HCT116 (cell line): ENCODE measurements around the gene IQCC. TPM values are rescaled to one million over a fixed set of nuclear protein-coding genes. Genes with fewer than 3 reads are reported as not detected.

Source experiments
- ATAC-seq: fragments of 200-7000 bp; cut with Tn5 transposase; 2 replicates; pipeline ENCODE4 v1.9.1; 2020; ENCODE audit warnings: mild to moderate bottlenecking, moderate library complexity
- BruUV-seq: library from RNA; stranded (reverse); fragments of 400-500 nt; replicated peaks from 2 replicates; lab custom pipeline; 2021; lab: Mats Ljungman, UMichigan
- CTCF ChIA-PET: fragments of 300-600 bp; sonication (Branson Sonifier 250); formaldehyde crosslinking; loops from one replicate; lab custom pipeline; 2021; ENCODE audit warnings: antibody characterized with exemption; lab: Charles Lee
- POLR2A ChIA-PET: fragments of 300-600, 350-600 bp; sonication (Branson Sonifier 250); formaldehyde crosslinking; loops from one replicate; lab custom pipeline; 2021; ENCODE audit warnings: antibody characterized with exemption; lab: Charles Lee
- RAD21 ChIA-PET, 2 experiments: fragments of 300-600 bp; sonication (Branson Sonifier 250); formaldehyde crosslinking; loops; one replicate each; lab custom pipeline; 2023; ENCODE audit warnings: low total read pairs in 2 of 2; ENCODE audit not compliant: uncharacterized antibody in 2 of 2, unreplicated experiment in 2 of 2, low non-redundant PET in 1 of 2; lab: Charles Lee
- DNase-seq: peaks from one replicate; pipeline ENCODE4 v3.0.0-alpha.2; 2010; ENCODE audit warnings: low read depth, low spot score
- H2AFZ ChIP-seq: fragments of 200-600 bp; shearing (Covaris generic), sonication (generic); 2 replicates; pipeline ENCODE4 v1.6.1; 2017; ENCODE audit warnings: low read depth, mixed run types, mixed read lengths, antibody characterized with exemption, low read length; ENCODE audit not compliant: poor library complexity, severe bottlenecking
- H3K27ac ChIP-seq: 2 replicates; pipeline ENCODE4 v1.5.1; 2012; ENCODE audit warnings: low read depth, low read length
- H3K27me3 ChIP-seq: fragments of 200-600 bp; sonication (generic); 2 replicates; pipeline ENCODE4 v1.6.1; 2016; ENCODE audit warnings: mixed run types, low read length, mixed read lengths; ENCODE audit not compliant: insufficient read depth
- H3K36me3 ChIP-seq, 2 experiments: fragments of 200-500 bp in 1 of 2; fragments of 200-600 bp in 1 of 2; sonication (Bioruptor generic) in 1 of 2; sonication (generic) in 1 of 2; 2 replicates each; pipeline versions ENCODE4 v1.5.1 to v1.6.1; 2014 to 2016; ENCODE audit warnings: low read length in 2 of 2, inconsistent platforms in 1 of 2, mixed read lengths in 1 of 2, mixed run types in 1 of 2; ENCODE audit not compliant: insufficient read depth in 2 of 2, control insufficient read depth in 1 of 2
- H3K4me1 ChIP-seq, 2 experiments: fragments of 200-600 bp in 1 of 2; sonication (generic) in 1 of 2; 2 replicates each; pipeline versions ENCODE4 v1.5.1 to v1.6.1; 2012 to 2017; ENCODE audit warnings: low read length in 2 of 2, inconsistent platforms in 1 of 2, mild to moderate bottlenecking in 1 of 2, mixed read lengths in 1 of 2, mixed run types in 1 of 2, moderate library complexity in 1 of 2; ENCODE audit not compliant: insufficient read depth in 2 of 2, control insufficient read depth in 1 of 2
- H3K4me2 ChIP-seq: fragments of 200-600 bp; sonication (generic); 2 replicates; pipeline ENCODE4 v1.6.1; 2017; ENCODE audit warnings: mixed run types, low read length, mixed read lengths
- H3K4me3 ChIP-seq, 2 experiments: fragments of 200-600 bp in 1 of 2; sonication (generic) in 1 of 2; replicated peaks in 1 of 2; 2 replicates each; pipeline ENCODE4 v1.5.1; 2011 to 2016; ENCODE audit warnings: low read length in 2 of 2, control low read depth in 1 of 2, low read depth in 1 of 2, mild to moderate bottlenecking in 1 of 2, mixed read lengths in 1 of 2, mixed run types in 1 of 2
- H3K79me2 ChIP-seq: fragments of 200-600 bp; sonication (generic); 2 replicates; pipeline ENCODE4 v1.6.1; 2017; ENCODE audit warnings: mild to moderate bottlenecking, mixed run types, low read length, moderate library complexity, mixed read lengths; ENCODE audit not compliant: insufficient read depth
- H3K9ac ChIP-seq: fragments of 200-600 bp; sonication (generic); 2 replicates; pipeline ENCODE4 v1.6.1; 2016; ENCODE audit warnings: low read length, mixed read lengths
- H3K9me2 ChIP-seq: fragments of 200-600 bp; sonication (generic), shearing (Covaris generic); 2 replicates; pipeline ENCODE4 v1.6.1; 2017; ENCODE audit warnings: mixed run types, mild to moderate bottlenecking, moderate library complexity; ENCODE audit not compliant: insufficient read depth
- H3K9me3 ChIP-seq, 2 experiments: fragments of 200-500 bp in 1 of 2; fragments of 200-600 bp in 1 of 2; sonication (Bioruptor generic) in 1 of 2; sonication (generic) in 1 of 2; 2 replicates each; pipeline ENCODE4 v1.6.1; 2014 to 2017; ENCODE audit warnings: low read length in 2 of 2, mixed read lengths in 2 of 2, inconsistent platforms in 1 of 2, low read depth in 1 of 2, mild to moderate bottlenecking in 1 of 2, mixed run types in 1 of 2, moderate library complexity in 1 of 2; ENCODE audit not compliant: control insufficient read depth in 1 of 2, insufficient read depth in 1 of 2
- H4K20me1 ChIP-seq: fragments of 200-600 bp; sonication (generic), shearing (Covaris generic); 2 replicates; pipeline ENCODE4 v1.6.1; 2017; ENCODE audit warnings: mixed run types, mild to moderate bottlenecking, moderate library complexity; ENCODE audit not compliant: insufficient read depth
- CBX3 ChIP-seq: IDR thresholded peaks from 2 replicates; pipeline ENCODE4 v1.6.1; 2012; ENCODE audit warnings: low read depth
- CEBPB ChIP-seq: IDR thresholded peaks from 2 replicates; pipeline ENCODE4 v1.6.1; 2012; ENCODE audit warnings: low read depth
- EGR1 ChIP-seq: IDR thresholded peaks from 2 replicates; pipeline ENCODE4 v1.6.1; 2012; ENCODE audit warnings: low read depth
- ELF1 ChIP-seq: IDR thresholded peaks from 2 replicates; pipeline ENCODE4 v1.6.1; 2012; ENCODE audit warnings: low read depth, borderline replicate concordance
- EZH2 ChIP-seq: fragments of 200-600 bp; sonication (generic); IDR thresholded peaks from 2 replicates; pipeline ENCODE4 v1.6.1; 2017; ENCODE audit warnings: antibody characterized with exemption, mixed run types
- EZH2phosphoT487 ChIP-seq: fragments of 200-600 bp; IDR thresholded peaks from 2 replicates; pipeline ENCODE4 v1.6.1; 2018; ENCODE audit warnings: antibody characterized with exemption, borderline replicate concordance
- JUND ChIP-seq: IDR thresholded peaks from 2 replicates; pipeline ENCODE4 v1.6.1; 2012
- RAD21 ChIP-seq: IDR thresholded peaks from 2 replicates; pipeline ENCODE4 v1.6.1; 2012; ENCODE audit warnings: low read depth, mild to moderate bottlenecking
- SIN3A ChIP-seq: IDR thresholded peaks from 2 replicates; pipeline ENCODE4 v1.6.1; 2012; ENCODE audit warnings: low read depth
- SP1 ChIP-seq: IDR thresholded peaks from 2 replicates; pipeline ENCODE4 v1.6.1; 2012; ENCODE audit warnings: low read depth
- SRF ChIP-seq: IDR thresholded peaks from 2 replicates; pipeline ENCODE4 v1.6.1; 2012; ENCODE audit warnings: low read depth
- TCF7L2 ChIP-seq: IDR thresholded peaks from 2 replicates; pipeline ENCODE4 v1.7.0; 2011; ENCODE audit warnings: borderline replicate concordance, inconsistent platforms; ENCODE audit not compliant: insufficient read depth, insufficient read length; ENCODE audit errors: extremely low read depth
- YY1 ChIP-seq: IDR thresholded peaks from 2 replicates; pipeline ENCODE4 v1.6.1; 2011; ENCODE audit warnings: low read length, low read depth, moderate library complexity, mild to moderate bottlenecking; ENCODE audit not compliant: insufficient replicate concordance; ENCODE audit errors: extremely low read depth
- ZFX ChIP-seq: fragments of 450-650 bp; IDR thresholded peaks from 2 replicates; pipeline ENCODE4 v1.6.1; 2017
- intact Hi-C: fragments of 100-400 bp; cut with micrococcal nuclease; formaldehyde crosslinking; loops from 2 replicates; pipeline ENCODE4 v1.10.0; 2022
- total RNA-seq: library from RNA; stranded (reverse); gene quantifications from one replicate; pipeline ENCODE4 v1.2.1, GENCODE V29; 2021; ENCODE audit not compliant: unreplicated experiment
- TF ChIP-seq, protein P1 (sequence below), 3 experiments: fragments of 200-600 bp in 1 of 3; sonication (generic) in 1 of 3; IDR thresholded peaks in 2 of 3; conservative IDR thresholded peaks in 1 of 3; 2 replicates each; pipeline ENCODE4 v1.5.1; 2012 to 2017; ENCODE audit warnings: low read depth in 2 of 3, low read length in 2 of 3, antibody characterized with exemption in 1 of 3, borderline replicate concordance in 1 of 3, control low read depth in 1 of 3, mild to moderate bottlenecking in 1 of 3, mixed read lengths in 1 of 3, mixed run types in 1 of 3, moderate library complexity in 1 of 3; ENCODE audit not compliant: insufficient read depth in 1 of 3
- TF ChIP-seq, protein P2 (sequence below): IDR thresholded peaks from 2 replicates; pipeline ENCODE4 v1.6.1; 2012
- TF ChIP-seq, protein P3 (sequence below): IDR thresholded peaks from 2 replicates; pipeline ENCODE4 v1.6.1; 2012

IQCC gene
- total RNA-seq, 1 experiment from 2014 or later = 4.7 TPM

DNA sequence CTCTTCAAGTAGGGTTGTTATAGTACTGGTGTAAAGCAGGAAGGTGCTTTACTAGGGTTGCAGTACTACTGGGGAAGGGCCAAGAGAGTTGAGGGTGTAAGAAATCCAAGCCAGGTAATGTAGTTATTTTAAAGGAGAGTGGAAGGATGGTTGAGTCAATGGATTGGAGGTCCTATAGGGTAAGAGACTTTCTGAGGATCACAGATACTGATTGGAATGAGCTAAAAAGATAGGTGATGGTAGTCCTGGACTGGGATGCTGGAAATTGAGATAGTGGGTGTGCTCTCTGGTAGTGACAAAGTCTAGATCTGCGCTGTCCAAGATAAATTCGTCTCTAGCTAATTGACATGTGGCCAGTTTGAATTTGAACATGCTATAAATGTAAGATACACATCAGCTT is 19.0 kb upstream of the IQCC start:
- intact Hi-C loops = no loop called here
- POLR2A ChIA-PET = no interaction called here
- no peak for TF ChIP-seq EZH2
- no peak for TF ChIP-seq ZFX
- TF ChIP-seq EZH2phosphoT487 = no peak
- TF ChIP-seq, protein P1, sequence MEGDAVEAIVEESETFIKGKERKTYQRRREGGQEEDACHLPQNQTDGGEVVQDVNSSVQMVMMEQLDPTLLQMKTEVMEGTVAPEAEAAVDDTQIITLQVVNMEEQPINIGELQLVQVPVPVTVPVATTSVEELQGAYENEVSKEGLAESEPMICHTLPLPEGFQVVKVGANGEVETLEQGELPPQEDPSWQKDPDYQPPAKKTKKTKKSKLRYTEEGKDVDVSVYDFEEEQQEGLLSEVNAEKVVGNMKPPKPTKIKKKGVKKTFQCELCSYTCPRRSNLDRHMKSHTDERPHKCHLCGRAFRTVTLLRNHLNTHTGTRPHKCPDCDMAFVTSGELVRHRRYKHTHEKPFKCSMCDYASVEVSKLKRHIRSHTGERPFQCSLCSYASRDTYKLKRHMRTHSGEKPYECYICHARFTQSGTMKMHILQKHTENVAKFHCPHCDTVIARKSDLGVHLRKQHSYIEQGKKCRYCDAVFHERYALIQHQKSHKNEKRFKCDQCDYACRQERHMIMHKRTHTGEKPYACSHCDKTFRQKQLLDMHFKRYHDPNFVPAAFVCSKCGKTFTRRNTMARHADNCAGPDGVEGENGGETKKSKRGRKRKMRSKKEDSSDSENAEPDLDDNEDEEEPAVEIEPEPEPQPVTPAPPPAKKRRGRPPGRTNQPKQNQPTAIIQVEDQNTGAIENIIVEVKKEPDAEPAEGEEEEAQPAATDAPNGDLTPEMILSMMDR (IDR thresholded peaks at IDR 0.05 in 2 of 3, conservative IDR thresholded peaks at IDR 0.05 in 1 of 3; ENCODE audit: borderline replicate concordance in 1 of 3, insufficient read depth in 1 of 3, low read depth in 2 of 3, low read length in 2 of 3) = no peak
- no peak for TF ChIP-seq SP1
- TF ChIP-seq SRF = no peak
- TF ChIP-seq, all 23 proteins: peak for 0
- Histone ChIP-seq H3K4me2 (no peak overlapping the region), H3K79me2 (peaks cover 77% of the 10 kb centered on the region), H3K9me3 (no peaks in the 10 kb centered on the region), H3K9ac (no peak overlapping the region), H3K4me1 (peaks cover 0 to 7% of the 10 kb centered on the region in 2 experiments; a peak in 2 of 4 replicates), H3K36me3 (peaks cover 63 to 78% of the 10 kb centered on the region in 2 experiments), H3K9me2 (no peaks in the 10 kb centered on the region), H3K27me3 (no peaks in the 10 kb centered on the region), H4K20me1 (peaks cover 15% of the 10 kb centered on the region; the same call in 1 of the 2 replicates), H3K4me3 (no peak overlapping the region), H3K27ac (no peak overlapping the region), H2AFZ (no peak overlapping the region)
- BruUV-seq = no TSS peak
- ATAC-seq = no peak
- CTCF ChIA-PET = no interaction called here
- DNase-seq = no peak
- RAD21 ChIA-PET = no interaction called here

DNA sequence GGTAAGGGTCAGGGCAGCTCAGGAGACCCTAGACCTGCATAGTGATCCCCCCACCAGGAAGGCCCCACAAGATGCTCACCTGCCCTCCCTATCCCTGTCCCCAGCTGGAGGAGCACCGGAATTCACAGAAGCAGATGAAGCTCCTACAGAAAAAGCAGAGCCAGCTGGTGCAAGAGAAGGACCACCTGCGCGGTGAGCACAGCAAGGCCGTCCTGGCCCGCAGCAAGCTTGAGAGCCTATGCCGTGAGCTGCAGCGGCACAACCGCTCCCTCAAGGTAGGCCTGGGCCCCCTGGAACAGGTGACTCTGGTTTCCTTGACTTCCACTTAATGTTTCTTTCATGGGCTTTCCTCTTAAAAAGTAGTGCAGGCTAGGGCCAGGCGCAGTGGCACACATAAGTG is 17.6 kb upstream of the IQCC start:
- H3K27ac ChIP-seq = no peak overlapping the region
- no peaks in the 10 kb centered on the region for H3K27me3 ChIP-seq
- no peak overlapping the region for H2AFZ ChIP-seq
- H3K9ac ChIP-seq = no peak overlapping the region
- H3K79me2 ChIP-seq = peaks cover 63% of the 10 kb centered on the region
- H3K4me1 ChIP-seq = no peaks in the 10 kb centered on the region
- ChIA-PET RAD21 (no interaction called here), CTCF (no interaction called here), POLR2A (no interaction called here)
- no peaks in the 10 kb centered on the region for H3K9me3 ChIP-seq
- H4K20me1 ChIP-seq = peaks cover 15% of the 10 kb centered on the region; the same call in 1 of the 2 replicates
- no peak overlapping the region for H3K4me3 ChIP-seq
- ATAC-seq = no peak
- intact Hi-C loops = no loop called here
- no peak for DNase-seq
- H3K9me2 ChIP-seq = no peaks in the 10 kb centered on the region
- no peak overlapping the region for H3K4me2 ChIP-seq
- no TSS peak for BruUV-seq
- H3K36me3 ChIP-seq = peaks cover 67 to 78% of the 10 kb centered on the region in 2 experiments
- TF ChIP-seq YY1 (no peak), CBX3 (no peak), EGR1 (no peak), SIN3A (no peak), CEBPB (no peak), TCF7L2 (no peak), ELF1 (no peak), RAD21 (no peak), EZH2phosphoT487 (no peak), SRF (no peak), JUND (no peak), SP1 (no peak)
- TF ChIP-seq, protein P1 (IDR thresholded peaks at IDR 0.05 in 2 of 3, conservative IDR thresholded peaks at IDR 0.05 in 1 of 3; ENCODE audit: borderline replicate concordance in 1 of 3, insufficient read depth in 1 of 3, low read depth in 2 of 3, low read length in 2 of 3) = no peak
- TF ChIP-seq, protein P2, sequence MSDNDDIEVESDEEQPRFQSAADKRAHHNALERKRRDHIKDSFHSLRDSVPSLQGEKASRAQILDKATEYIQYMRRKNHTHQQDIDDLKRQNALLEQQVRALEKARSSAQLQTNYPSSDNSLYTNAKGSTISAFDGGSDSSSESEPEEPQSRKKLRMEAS = no peak
- TF ChIP-seq, protein P3, sequence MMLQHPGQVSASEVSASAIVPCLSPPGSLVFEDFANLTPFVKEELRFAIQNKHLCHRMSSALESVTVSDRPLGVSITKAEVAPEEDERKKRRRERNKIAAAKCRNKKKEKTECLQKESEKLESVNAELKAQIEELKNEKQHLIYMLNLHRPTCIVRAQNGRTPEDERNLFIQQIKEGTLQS = no peak
